ENCODE data around the gene BIRC5.
"Not testable (repeated sequence)": the region's sequence is repeated elsewhere in the genome, so short reads cannot be mapped to it uniquely, and the experiment has no call there.

BIRC5 gene

GRCh38 chr17:78214016-78214705, at the start of gene BIRC5:
Gene BIRC5 (plus strand): TSS chr17:78214253. CDS start chr17:78214317, 64 bp downstream.
- peak; percentile 88 for DNase-seq (ENCODE audit: low spot score)

GRCh38 chr17:78164748-78165607, 49.1 kb upstream of the BIRC5 start:
- no peak for DNase-seq (ENCODE audit: low spot score)

- no peak for DNase-seq (ENCODE audit: low spot score)
These were observed 47.6 kb upstream of the BIRC5 start for GRCh38 chr17:78166416-78166815.

GRCh38 chr17:78168242-78168902, 45.7 kb upstream of the BIRC5 start, which contains the start of gene SYNGR2:
Gene SYNGR2 (plus strand): TSS chr17:78168581. CDS start chr17:78168617, 36 bp downstream.
- peak; percentile 88 for DNase-seq (ENCODE audit: low spot score)

- peak; percentile 48 for DNase-seq (ENCODE audit: low spot score)
These were observed 44.9 kb upstream of the BIRC5 start for GRCh38 chr17:78168903-78169793.

GRCh38 chr17:78170692-78171590, 43.1 kb upstream of the BIRC5 start:
- DNase-seq (ENCODE audit: low spot score): no peak

- not testable (repeated sequence) for DNase-seq (ENCODE audit: low spot score)
These were observed 42.3 kb upstream of the BIRC5 start for GRCh38 chr17:78171591-78172248.

GRCh38 chr17:78172249-78173051, 41.6 kb upstream of the BIRC5 start:
- no peak for DNase-seq (ENCODE audit: low spot score)

GRCh38 chr17:78173097-78173715, 40.8 kb upstream of the BIRC5 start:
- peak; percentile 38 for DNase-seq (ENCODE audit: low spot score)

GRCh38 chr17:78174346-78174869, 39.6 kb upstream of the BIRC5 start:
- no peak for DNase-seq (ENCODE audit: low spot score)

- DNase-seq (ENCODE audit: low spot score): no peak
These were observed 39.0 kb upstream of the BIRC5 start for GRCh38 chr17:78174870-78175642.

- DNase-seq (ENCODE audit: low spot score): no peak
These were observed 38.4 kb upstream of the BIRC5 start for GRCh38 chr17:78175643-78175981.

GRCh38 chr17:78176548-78177025, 37.5 kb upstream of the BIRC5 start:
- DNase-seq (ENCODE audit: low spot score): peak; percentile 79

GRCh38 chr17:78179372-78179771, 34.7 kb upstream of the BIRC5 start:
- no peak for DNase-seq (ENCODE audit: low spot score)

GRCh38 chr17:78180083-78180482, 34.0 kb upstream of the BIRC5 start:
- DNase-seq (ENCODE audit: low spot score): no peak

- DNase-seq (ENCODE audit: low spot score): no peak
These were observed 33.5 kb upstream of the BIRC5 start for GRCh38 chr17:78180508-78180907.

GRCh38 chr17:78182504-78182903, 31.5 kb upstream of the BIRC5 start:
- DNase-seq (ENCODE audit: low spot score): no peak

GRCh38 chr17:78183916-78184315, 30.1 kb upstream of the BIRC5 start:
- DNase-seq (ENCODE audit: low spot score): no peak
